Vagina (tissue), 2 donors: ENCODE results near the gene ENTREP3. TPM values are rescaled to one million over a fixed set of nuclear protein-coding genes. Genes with fewer than 3 reads are reported as not detected.
A peak's percentile ranks its signal among the peaks of the same experiment; 100 is the strongest.

Experiments used
- DNase-seq, 2 donors: peaks; one replicate each; pipeline ENCODE4 v3.0.0-alpha.2; 2017; ENCODE audit errors: extremely low spot score in 2 of 2
- H3K27ac ChIP-seq: fragments of 200-600 bp; sonication (generic); one replicate; pipeline ENCODE4 v1.5.1; 2019
- H3K27me3 ChIP-seq: fragments of 200-600 bp; sonication (generic); one replicate; pipeline ENCODE4 v1.5.1; 2019
- H3K36me3 ChIP-seq, 2 donors: fragments of 200-600 bp; sonication (generic); one replicate each; pipeline ENCODE4 v1.5.1; 2017 to 2019
- H3K4me1 ChIP-seq: fragments of 200-600 bp; sonication (generic); one replicate; pipeline ENCODE4 v1.5.1; 2019
- H3K4me3 ChIP-seq, 2 donors: fragments of 200-600 bp; sonication (generic); 1 replicate in 1 of 2; 2 replicates in 1 of 2; pipeline ENCODE4 v1.5.1; 2016 to 2019
- H3K9me3 ChIP-seq: fragments of 200-600 bp; sonication (generic); one replicate; pipeline ENCODE4 v1.5.1; 2019
- CTCF ChIP-seq, 3 experiments: fragments of 450-650 bp in 2 of 3; fragments of 200-600 bp in 1 of 3; sonication (generic) in 1 of 3; IDR thresholded peaks; one replicate each; pipeline ENCODE4 v1.5.1; 2017 to 2019; ENCODE audit warnings: antibody characterized with exemption in 3 of 3, mild to moderate bottlenecking in 2 of 3, moderate library complexity in 2 of 3
- POLR2A ChIP-seq, 2 donors: fragments of 450-650 bp; IDR thresholded peaks; one replicate each; pipeline ENCODE4 v1.6.1; 2017; ENCODE audit warnings: antibody characterized with exemption in 2 of 2, mild to moderate bottlenecking in 2 of 2, moderate library complexity in 2 of 2
- POLR2AphosphoS5 ChIP-seq, 2 donors: sonication (generic); formaldehyde crosslinking; IDR thresholded peaks; one replicate each; pipeline ENCODE4 v1.9.0; 2017; ENCODE audit warnings: antibody characterized with exemption in 2 of 2, mild to moderate bottlenecking in 2 of 2, low read depth in 1 of 2; ENCODE audit not compliant: insufficient read depth in 1 of 2
- intact Hi-C: fragments of 100-400 bp; cut with DNase I; formaldehyde crosslinking; loops from one replicate; pipeline ENCODE4 v1.15.1; 2023
- total RNA-seq: library from RNA; depleted of rRNA; stranded (reverse); fragments of >200 nt; gene quantifications from one replicate; pipeline ENCODE4 v1.2.3, GENCODE V29; 2016

Gene ENTREP3
- total RNA-seq, 1 donor from 2014 or later: 21.1 TPM

DNA sequence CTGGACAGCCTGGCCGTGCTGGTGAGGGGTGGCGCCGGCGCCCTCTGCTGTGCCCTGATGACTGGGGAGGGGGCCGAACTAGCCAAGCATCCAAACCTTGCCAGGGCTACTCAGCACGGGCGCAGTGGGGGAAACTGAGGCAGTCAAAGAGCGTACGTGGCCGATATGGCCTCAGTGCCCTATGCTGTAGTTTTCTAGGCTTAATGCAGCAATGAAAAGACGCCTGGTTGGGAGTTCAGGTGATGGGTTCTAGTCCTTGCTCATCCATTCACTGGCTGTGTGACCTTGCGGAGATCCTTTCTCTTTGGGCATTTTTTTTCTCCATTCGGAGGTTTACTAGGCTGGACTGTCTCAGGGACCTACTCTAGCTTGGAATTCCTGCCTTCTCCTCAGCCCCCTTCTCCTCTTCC is 46.0 kb downstream of the ENTREP3 start:
- Histone ChIP-seq H3K4me3 (peak overlapping the region; percentile 78 to 87), H3K27ac (peak overlapping the region; percentile 99), H3K4me1 (peaks cover 38% of the 10 kb centered on the region), H3K27me3 (no peaks in the 10 kb centered on the region), H3K36me3 (no peaks in the 10 kb centered on the region), H3K9me3 (no peaks in the 10 kb centered on the region)
- intact Hi-C loops: loop anchor here (5.0 kb wide), 1 partner anchor 33 kb away; a partner anchor contains a TSS
- DNase-seq: no peak
- TF ChIP-seq POLR2AphosphoS5 (IDR thresholded peaks at IDR 0.05; ENCODE audit: insufficient read depth in 1 of 2, low read depth in 1 of 2) (no peak), CTCF (IDR thresholded peaks at IDR 0.05) (no peak), POLR2A (IDR thresholded peaks at IDR 0.05) (no peak)

GRCh38 chr1:155208541-155209311 is 46.6 kb downstream of the ENTREP3 start, which contains the start of gene MTX1:
Gene MTX1, plus strand, starts transcription at chr1:155208695. Its CDS starts 110 bp downstream, at chr1:155208805.
- Histone ChIP-seq H3K27me3 (no peaks in the 10 kb centered on the region), H3K9me3 (no peaks in the 10 kb centered on the region), H3K4me3 (peak within 1 kb of the TSS; percentile 78 to 87), H3K4me1 (peaks cover 38% of the 10 kb centered on the region), H3K27ac (peak within 1 kb of the TSS; percentile 99), H3K36me3 (no peaks in the 10 kb centered on the region)
- TF ChIP-seq CTCF (IDR thresholded peaks at IDR 0.05) (no peak), POLR2A (IDR thresholded peaks at IDR 0.05) (peak in 1 of 2 donors; percentile 9), POLR2AphosphoS5 (IDR thresholded peaks at IDR 0.05; ENCODE audit: insufficient read depth in 1 of 2, low read depth in 1 of 2) (peak in 1 of 2 donors; percentile 93)
- intact Hi-C loops: loop anchor here (5.0 kb wide), 1 partner anchor 34 kb away; a partner anchor contains a TSS
- peak in 1 of 2 donors; percentile 95 for DNase-seq

GRCh38 chr1:155207806-155208540 is 47.3 kb downstream of the ENTREP3 start, which contains the start of gene THBS3:
Gene THBS3, minus strand, starts transcription at chr1:155207897. Its CDS starts 21 bp downstream, at chr1:155207876.
- intact Hi-C loops: loop anchor here (5.0 kb wide), 1 partner anchor 34 kb away; a partner anchor contains a TSS
- Histone ChIP-seq H3K4me3 (peak within 1 kb of the TSS; percentile 78 to 87), H3K9me3 (no peaks in the 10 kb centered on the region), H3K27me3 (no peaks in the 10 kb centered on the region), H3K27ac (peak within 1 kb of the TSS; percentile 99), H3K4me1 (peaks cover 38% of the 10 kb centered on the region), H3K36me3 (no peaks in the 10 kb centered on the region)
- no peak for TF ChIP-seq POLR2AphosphoS5 (IDR thresholded peaks at IDR 0.05; ENCODE audit: insufficient read depth in 1 of 2, low read depth in 1 of 2)
- TF ChIP-seq POLR2A (IDR thresholded peaks at IDR 0.05): no peak
- TF ChIP-seq CTCF (IDR thresholded peaks at IDR 0.05): no peak
- no peak for DNase-seq

DNA sequence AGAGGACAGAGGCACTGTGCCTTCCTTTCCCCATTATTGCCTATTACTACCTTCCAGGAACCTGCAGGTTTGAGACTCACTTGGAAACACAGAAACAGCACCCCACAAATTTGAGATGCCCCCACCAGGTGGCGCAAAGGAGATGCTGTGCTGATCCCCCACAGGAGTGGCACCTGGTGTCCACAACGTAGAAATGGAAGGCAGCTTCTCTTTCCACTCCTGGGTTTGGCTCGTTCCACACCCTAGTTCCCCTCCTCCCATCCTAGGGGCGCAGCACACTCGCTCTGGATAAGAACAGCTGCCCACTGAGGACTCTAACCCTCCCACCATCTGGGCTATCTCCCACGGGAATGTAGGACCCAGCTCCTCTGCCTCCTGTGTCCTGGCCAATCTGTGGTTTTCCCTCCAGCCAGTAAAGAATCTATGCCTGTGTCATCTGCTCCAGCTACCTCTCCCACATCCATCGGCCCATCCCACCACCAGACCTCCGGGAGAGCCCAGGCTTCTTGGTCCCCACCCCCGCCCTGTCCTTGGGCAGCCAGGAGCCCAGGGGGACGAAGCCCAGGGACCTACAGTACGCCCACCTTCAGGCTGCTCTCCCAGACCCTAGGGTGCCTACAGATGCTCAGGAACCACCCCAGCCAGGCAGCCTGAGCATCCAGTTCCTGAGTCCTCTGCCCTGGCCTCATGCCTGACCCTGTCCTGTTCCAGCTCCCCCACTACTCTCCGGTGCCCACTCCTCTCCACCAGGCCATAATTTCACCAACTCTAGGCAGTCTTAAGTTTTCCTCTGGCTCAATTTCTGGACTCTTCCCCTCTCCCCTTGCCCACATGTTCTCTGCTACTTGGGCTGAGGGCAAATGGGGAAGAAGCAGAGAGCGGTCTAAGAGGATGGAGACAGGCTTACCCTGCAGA is 48.1 kb downstream of the ENTREP3 start:
- H3K9me3 ChIP-seq: no peaks in the 10 kb centered on the region
- intact Hi-C loops: loop anchor here (5.0 kb wide), 1 partner anchor 35 kb away; a partner anchor contains a TSS
- TF ChIP-seq POLR2AphosphoS5 (IDR thresholded peaks at IDR 0.05; ENCODE audit: insufficient read depth in 1 of 2, low read depth in 1 of 2) (peak; percentile 16 to 49), CTCF (IDR thresholded peaks at IDR 0.05) (peak; percentile 53 to 90 (median 82)), POLR2A (IDR thresholded peaks at IDR 0.05) (no peak)
- H3K4me3 ChIP-seq: peak overlapping the region; percentile 78 to 87
- H3K27ac ChIP-seq: peak overlapping the region; percentile 99
- H3K4me1 ChIP-seq: peaks cover 38% of the 10 kb centered on the region
- no peak for DNase-seq
- no peaks in the 10 kb centered on the region for H3K27me3 ChIP-seq
- H3K36me3 ChIP-seq: no peaks in the 10 kb centered on the region
